ENCODE results near the gene DPYSL3.

DNA sequence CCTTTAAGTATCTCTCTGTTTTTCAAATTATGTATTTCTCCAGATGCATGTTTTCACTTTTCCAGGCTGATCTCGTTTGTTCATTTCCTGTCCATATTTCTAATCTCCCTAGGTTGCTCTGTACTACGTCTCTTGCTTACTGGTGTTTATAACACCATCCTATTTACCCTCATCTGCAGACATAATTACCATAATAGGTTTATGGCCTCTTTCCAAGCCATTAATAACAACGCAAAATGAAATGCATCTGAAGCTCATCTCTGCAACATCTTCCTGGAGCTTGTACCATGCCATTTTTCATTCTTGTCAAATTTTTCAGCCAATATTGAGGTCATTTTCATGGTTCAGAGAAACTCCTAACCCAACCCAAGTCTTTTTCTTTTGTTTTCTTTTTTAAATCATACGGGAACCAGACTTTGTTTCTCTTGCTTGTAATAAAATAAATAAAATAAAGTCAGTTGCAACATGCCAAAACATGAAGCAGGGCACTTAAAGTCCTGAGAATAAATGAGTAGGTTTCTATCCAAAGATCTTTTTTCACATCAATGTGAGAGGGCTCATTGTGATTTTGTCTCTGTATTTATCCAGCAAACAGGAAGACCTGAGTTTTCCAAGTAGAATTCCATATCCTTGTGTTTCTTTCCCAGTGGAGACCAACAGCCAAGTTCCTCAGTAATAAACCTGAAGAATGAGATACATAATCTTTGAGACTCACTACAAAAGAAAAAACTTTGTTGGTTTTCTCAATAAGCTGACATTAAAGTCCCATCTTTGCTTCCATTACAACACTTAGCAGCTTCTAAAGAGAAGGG lies 37.0 kb downstream of the DPYSL3 start:
- TF ChIP-seq CTCF (optimal IDR thresholded peaks at IDR 0.05 in 1 of 3, IDR thresholded peaks at IDR 0.05 in 1 of 3, conservative IDR thresholded peaks at IDR 0.05 in 1 of 3; ENCODE audit: extremely low read depth in 1 of 3, insufficient read depth in 2 of 3, low read length in 3 of 3) (no peak), EZH2 (IDR thresholded peaks at IDR 0.05; ENCODE audit: low read length) (no peak)
